ENCODE measurements around the gene RTP3.

DNA sequence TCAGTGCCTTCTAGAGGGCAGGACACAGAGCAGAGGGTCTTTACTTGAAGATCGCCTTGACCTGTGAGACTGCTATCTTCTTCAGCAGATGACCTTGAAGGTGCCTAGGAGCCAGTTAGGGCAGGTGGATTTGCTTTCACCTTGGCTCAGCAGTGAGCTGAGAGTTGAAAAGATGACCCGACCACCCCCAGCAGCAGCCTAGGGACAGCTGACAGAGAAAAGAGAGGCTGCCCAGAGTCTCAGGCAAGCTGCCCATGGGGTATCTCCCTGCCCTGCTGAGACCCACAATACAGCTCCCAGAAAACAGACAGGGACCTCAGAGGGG lies 32.6 kb upstream of the RTP3 start:
- TF ChIP-seq, protein P1, sequence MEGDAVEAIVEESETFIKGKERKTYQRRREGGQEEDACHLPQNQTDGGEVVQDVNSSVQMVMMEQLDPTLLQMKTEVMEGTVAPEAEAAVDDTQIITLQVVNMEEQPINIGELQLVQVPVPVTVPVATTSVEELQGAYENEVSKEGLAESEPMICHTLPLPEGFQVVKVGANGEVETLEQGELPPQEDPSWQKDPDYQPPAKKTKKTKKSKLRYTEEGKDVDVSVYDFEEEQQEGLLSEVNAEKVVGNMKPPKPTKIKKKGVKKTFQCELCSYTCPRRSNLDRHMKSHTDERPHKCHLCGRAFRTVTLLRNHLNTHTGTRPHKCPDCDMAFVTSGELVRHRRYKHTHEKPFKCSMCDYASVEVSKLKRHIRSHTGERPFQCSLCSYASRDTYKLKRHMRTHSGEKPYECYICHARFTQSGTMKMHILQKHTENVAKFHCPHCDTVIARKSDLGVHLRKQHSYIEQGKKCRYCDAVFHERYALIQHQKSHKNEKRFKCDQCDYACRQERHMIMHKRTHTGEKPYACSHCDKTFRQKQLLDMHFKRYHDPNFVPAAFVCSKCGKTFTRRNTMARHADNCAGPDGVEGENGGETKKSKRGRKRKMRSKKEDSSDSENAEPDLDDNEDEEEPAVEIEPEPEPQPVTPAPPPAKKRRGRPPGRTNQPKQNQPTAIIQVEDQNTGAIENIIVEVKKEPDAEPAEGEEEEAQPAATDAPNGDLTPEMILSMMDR (conservative IDR thresholded peaks at IDR 0.05; ENCODE audit: low read length) = no peak
- TF ChIP-seq EZH2phosphoT487 (IDR thresholded peaks at IDR 0.05; ENCODE audit: borderline replicate concordance, low read depth, low read length) = no peak

All from OCI-LY7 (cell line).